SJCRH30 (cell line): ENCODE results near the gene PAK1. TPM values are rescaled to one million over a fixed set of nuclear protein-coding genes. Genes with fewer than 3 reads are reported as not detected.

Experiments
- DNase-seq, 2 experiments: peaks; one replicate each; pipeline ENCODE4 v3.0.0-alpha.2; 2015 to 2020
- H3K27ac ChIP-seq: fragments of 250-450 bp; sonication (Bioruptor Pico); 2 replicates; pipeline ENCODE4 v1.5.1; 2020; ENCODE audit warnings: mild to moderate bottlenecking, moderate library complexity
- H3K27me3 ChIP-seq: fragments of 250-450 bp; sonication (Bioruptor Pico); 2 replicates; pipeline ENCODE4 v1.5.1; 2020; ENCODE audit warnings: mild to moderate bottlenecking, moderate library complexity
- H3K36me3 ChIP-seq: fragments of 250-450 bp; sonication (Bioruptor Pico); 2 replicates; pipeline ENCODE4 v1.5.1; 2020; ENCODE audit warnings: mild to moderate bottlenecking, moderate library complexity
- H3K4me1 ChIP-seq: fragments of 250-450 bp; sonication (Bioruptor Pico); 2 replicates; pipeline ENCODE4 v1.5.1; 2020; ENCODE audit warnings: mild to moderate bottlenecking, moderate library complexity
- H3K4me3 ChIP-seq: fragments of 250-450 bp; sonication (Bioruptor Pico); 2 replicates; pipeline ENCODE4 v1.5.1; 2020; ENCODE audit warnings: mild to moderate bottlenecking, moderate library complexity
- H3K9me3 ChIP-seq: fragments of 250-450 bp; sonication (Bioruptor Pico); replicated peaks from 2 replicates; pipeline ENCODE4 v1.5.1; 2020; ENCODE audit warnings: mild to moderate bottlenecking, moderate library complexity
- total RNA-seq: library from RNA; depleted of rRNA; stranded (reverse); fragments of >200 nt; shearing (Covaris generic); gene quantifications from 2 replicates; pipeline ENCODE4 v1.2.3, GENCODE V29; 2014

PAK1 gene
- total RNA-seq, 1 experiment from 2014 or later = 28.7 TPM

GRCh38 chr11:77467233-77467632 lies 6.7 kb downstream of the PAK1 start:
- H3K27ac ChIP-seq = no peak overlapping the region
- DNase-seq = no peak
- no peaks in the 10 kb centered on the region for H3K27me3 ChIP-seq
- no peaks in the 10 kb centered on the region for H3K36me3 ChIP-seq
- no peaks in the 10 kb centered on the region for H3K9me3 ChIP-seq
- no peak overlapping the region for H3K4me3 ChIP-seq
- H3K4me1 ChIP-seq = no peaks in the 10 kb centered on the region

DNA sequence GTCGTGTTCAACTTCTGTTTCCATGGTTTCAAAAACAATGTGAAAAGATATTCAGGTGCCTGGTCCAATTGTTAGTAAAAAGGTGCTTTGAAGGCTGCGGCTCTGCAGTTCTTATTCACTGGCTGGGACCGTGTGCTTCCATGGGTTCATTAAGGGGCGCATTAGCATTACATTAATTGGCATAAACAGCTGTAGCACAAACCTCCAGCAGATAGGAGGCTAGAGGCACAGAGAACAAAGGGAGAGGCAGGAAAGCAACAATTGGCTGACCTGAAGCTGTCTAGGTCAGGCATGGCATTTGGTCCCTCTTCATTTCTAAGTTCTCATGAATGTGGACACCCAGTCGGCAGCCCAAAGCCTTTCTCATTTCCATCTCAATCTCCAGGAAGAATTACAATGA lies 16.6 kb downstream of the PAK1 start:
- H3K9me3 ChIP-seq = no peaks in the 10 kb centered on the region
- DNase-seq = peak; percentile 63 to 83
- H3K27me3 ChIP-seq = no peaks in the 10 kb centered on the region
- no peak overlapping the region for H3K4me3 ChIP-seq
- no peaks in the 10 kb centered on the region for H3K36me3 ChIP-seq
- peak overlapping the region; percentile 59 for H3K27ac ChIP-seq
- peaks cover 12% of the 10 kb centered on the region for H3K4me1 ChIP-seq

DNA sequence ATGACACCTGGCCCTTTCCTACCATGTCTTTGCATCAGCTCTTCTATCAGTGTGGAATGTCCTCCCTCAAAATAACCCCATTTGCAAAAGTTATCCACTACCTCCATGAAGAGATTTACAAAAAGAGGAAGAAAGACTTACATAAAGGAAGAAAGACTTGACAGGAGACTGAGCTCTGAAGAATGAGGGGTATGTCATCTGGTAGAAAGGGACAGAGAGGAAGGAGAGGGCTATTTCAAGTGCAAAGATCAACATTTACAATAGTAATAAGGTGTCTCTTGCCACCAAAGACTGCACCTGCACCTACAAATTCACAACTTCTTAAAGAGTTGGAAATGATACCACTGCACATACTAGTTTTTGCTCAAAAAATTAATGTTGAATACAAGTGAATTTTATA lies 18.2 kb downstream of the PAK1 start:
- H3K9me3 ChIP-seq = no peaks in the 10 kb centered on the region
- no peak for DNase-seq
- H3K27me3 ChIP-seq = no peaks in the 10 kb centered on the region
- H3K36me3 ChIP-seq = no peaks in the 10 kb centered on the region
- no peak overlapping the region for H3K27ac ChIP-seq
- H3K4me3 ChIP-seq = no peak overlapping the region
- peaks cover 12% of the 10 kb centered on the region for H3K4me1 ChIP-seq

GRCh38 chr11:77454867-77455655 lies 18.8 kb downstream of the PAK1 start:
- no peaks in the 10 kb centered on the region for H3K36me3 ChIP-seq
- H3K4me3 ChIP-seq = no peak overlapping the region
- H3K27me3 ChIP-seq = no peaks in the 10 kb centered on the region
- no peaks in the 10 kb centered on the region for H3K9me3 ChIP-seq
- DNase-seq = no peak
- no peak overlapping the region for H3K27ac ChIP-seq
- H3K4me1 ChIP-seq = peaks cover 12% of the 10 kb centered on the region

DNA sequence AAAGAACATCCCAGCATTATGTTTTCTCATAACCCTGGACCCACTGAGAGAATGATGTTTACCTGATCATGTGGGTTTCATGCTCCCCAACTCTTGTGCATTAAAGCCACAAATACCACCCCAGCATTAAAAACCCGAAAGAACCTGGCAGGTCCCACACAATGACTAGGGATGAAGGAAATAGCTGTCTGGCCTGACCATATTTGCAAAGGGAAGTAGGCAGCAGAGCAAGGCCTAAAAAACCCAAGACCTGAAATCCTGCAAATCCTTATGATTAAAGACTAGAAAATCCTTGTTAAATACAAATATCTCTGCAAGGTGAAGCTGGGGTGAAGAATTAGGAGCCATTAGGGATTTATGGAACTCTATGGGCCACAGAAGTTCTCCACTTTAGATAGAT lies 23.7 kb downstream of the PAK1 start:
- no peak overlapping the region for H3K27ac ChIP-seq
- H3K4me1 ChIP-seq = no peaks in the 10 kb centered on the region
- no peak overlapping the region for H3K4me3 ChIP-seq
- H3K27me3 ChIP-seq = no peaks in the 10 kb centered on the region
- DNase-seq = no peak
- H3K9me3 ChIP-seq = no peaks in the 10 kb centered on the region
- no peaks in the 10 kb centered on the region for H3K36me3 ChIP-seq

DNA sequence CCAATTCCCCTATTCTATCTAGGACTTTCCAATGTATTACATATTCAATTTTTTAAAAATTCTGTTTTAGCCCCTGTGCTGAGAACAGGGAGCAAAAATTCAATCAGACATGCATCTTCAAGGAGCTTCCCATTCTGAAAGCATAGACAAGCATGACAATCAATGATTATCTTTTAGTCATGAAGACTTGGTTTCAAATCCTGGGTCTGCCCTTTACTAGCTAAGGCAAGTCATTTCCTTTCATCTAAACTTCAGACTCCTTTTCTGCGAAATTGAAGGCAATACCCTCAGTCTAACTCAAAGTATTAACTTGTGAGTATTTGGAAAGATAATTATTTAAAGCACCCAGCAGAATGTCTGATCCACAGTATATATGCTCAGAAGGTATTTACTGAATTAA lies 24.1 kb downstream of the PAK1 start:
- Histone ChIP-seq H3K27me3 (no peaks in the 10 kb centered on the region), H3K36me3 (no peaks in the 10 kb centered on the region), H3K4me1 (no peaks in the 10 kb centered on the region), H3K4me3 (no peak overlapping the region), H3K9me3 (no peaks in the 10 kb centered on the region), H3K27ac (no peak overlapping the region)
- DNase-seq = no peak

DNA sequence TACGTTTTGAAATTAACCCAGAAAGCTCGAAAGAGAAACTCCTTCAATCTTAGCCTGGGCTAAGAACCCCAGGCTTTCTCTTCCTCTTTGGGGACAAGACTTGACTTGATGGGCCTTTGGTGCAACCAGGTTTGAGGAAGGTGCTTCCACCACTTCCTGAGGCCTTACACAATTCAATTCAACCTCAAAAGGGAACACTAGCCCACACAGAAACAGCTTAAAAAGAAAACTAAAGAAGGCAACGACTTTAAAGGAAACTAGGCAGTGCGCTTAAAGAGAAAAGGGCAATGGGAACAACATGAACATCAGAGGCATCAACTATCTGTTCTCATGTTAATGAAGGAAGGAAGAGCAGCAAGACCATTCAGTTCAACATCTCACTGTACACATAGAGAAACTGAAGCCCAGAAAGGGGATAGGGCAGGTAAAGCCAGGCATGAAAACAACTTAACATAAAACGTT lies 24.8 kb downstream of the PAK1 start:
- Histone ChIP-seq H3K9me3 (no peaks in the 10 kb centered on the region), H3K27me3 (no peaks in the 10 kb centered on the region), H3K27ac (no peak overlapping the region), H3K4me3 (no peak overlapping the region), H3K4me1 (no peaks in the 10 kb centered on the region), H3K36me3 (no peaks in the 10 kb centered on the region)
- DNase-seq = no peak

DNA sequence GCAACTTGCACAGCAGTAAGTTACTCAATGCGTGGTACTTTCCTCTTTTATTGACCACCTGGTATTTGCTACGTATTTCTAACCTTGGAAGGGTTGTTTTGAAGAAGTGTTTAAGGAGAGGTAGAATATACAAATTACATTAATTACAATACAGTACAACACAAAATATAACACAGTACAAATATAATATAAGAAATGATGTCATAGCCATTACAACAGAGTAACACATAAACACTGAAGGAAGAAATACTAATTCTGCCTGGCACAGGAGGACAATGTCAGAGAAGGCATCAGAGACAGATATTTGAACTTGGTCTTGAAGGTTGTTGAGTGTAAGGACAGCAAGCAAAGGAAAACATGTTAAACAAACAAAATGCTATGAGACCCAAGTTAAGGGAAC lies 25.6 kb downstream of the PAK1 start:
- no peak for DNase-seq
- Histone ChIP-seq H3K27ac (no peak overlapping the region), H3K4me3 (no peak overlapping the region), H3K27me3 (no peaks in the 10 kb centered on the region), H3K4me1 (no peaks in the 10 kb centered on the region), H3K36me3 (no peaks in the 10 kb centered on the region), H3K9me3 (no peaks in the 10 kb centered on the region)

GRCh38 chr11:77446911-77447629 lies 26.8 kb downstream of the PAK1 start:
- no peaks in the 10 kb centered on the region for H3K36me3 ChIP-seq
- H3K27me3 ChIP-seq = no peaks in the 10 kb centered on the region
- no peak overlapping the region for H3K4me3 ChIP-seq
- H3K27ac ChIP-seq = no peak overlapping the region
- no peak for DNase-seq
- no peaks in the 10 kb centered on the region for H3K4me1 ChIP-seq
- H3K9me3 ChIP-seq = no peaks in the 10 kb centered on the region

GRCh38 chr11:77444261-77444660 lies 29.6 kb downstream of the PAK1 start:
- no peak for DNase-seq
- H3K4me1 ChIP-seq = no peaks in the 10 kb centered on the region
- H3K27ac ChIP-seq = no peak overlapping the region
- H3K4me3 ChIP-seq = no peak overlapping the region
- H3K36me3 ChIP-seq = no peaks in the 10 kb centered on the region
- no peaks in the 10 kb centered on the region for H3K27me3 ChIP-seq
- no peaks in the 10 kb centered on the region for H3K9me3 ChIP-seq

DNA sequence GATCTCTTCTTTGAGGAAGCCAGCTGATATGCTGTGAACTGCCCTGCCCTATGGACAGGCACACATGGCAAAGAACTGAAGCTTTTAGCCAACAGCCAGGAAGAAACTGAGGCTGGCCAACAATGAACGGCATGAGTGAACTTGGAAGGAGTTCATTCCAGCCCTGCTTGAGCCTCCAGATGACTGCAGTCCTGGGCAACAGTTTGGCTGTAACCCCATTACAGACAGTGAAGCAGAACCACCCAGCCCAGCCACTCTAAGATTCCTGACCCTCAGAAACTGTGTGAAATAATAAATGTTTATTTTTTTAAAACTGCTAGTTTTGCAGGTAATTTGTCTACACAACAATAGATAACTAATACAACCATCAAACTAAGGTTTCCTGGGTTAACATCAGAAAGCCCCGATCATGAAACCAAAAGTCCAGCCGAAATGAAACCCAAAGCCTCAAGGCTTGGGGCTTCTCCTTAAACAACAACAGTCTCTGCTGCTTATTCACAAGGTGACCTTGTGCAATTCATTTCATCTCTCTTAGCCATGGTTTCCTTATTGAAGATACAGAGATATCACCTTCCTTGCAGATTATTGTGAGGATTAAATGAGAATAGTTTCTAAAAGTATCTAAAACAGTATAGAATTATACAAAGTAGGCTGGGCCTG lies 31.4 kb downstream of the PAK1 start:
- Histone ChIP-seq H3K36me3 (no peaks in the 10 kb centered on the region), H3K4me3 (no peak overlapping the region), H3K27me3 (no peaks in the 10 kb centered on the region), H3K4me1 (no peaks in the 10 kb centered on the region), H3K9me3 (no peaks in the 10 kb centered on the region), H3K27ac (no peak overlapping the region)
- no peak for DNase-seq

DNA sequence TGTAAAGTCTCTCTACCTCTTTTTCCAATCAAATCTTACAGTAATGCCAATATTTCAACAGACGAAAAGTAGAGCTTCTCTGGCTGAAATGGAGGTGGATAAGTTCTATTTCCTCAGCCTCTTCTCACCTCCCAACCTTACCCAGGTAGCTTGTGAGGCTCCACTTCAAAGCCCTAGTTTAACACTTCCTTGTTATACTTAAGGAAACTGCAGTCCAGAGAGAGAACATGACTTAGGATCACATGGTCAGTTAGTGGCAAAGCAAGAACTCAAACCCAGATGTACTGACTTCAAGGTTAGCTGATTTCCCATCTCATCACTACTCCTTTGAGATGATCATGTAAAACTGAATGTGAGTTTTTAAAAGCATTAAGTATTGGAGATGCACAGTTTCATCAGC lies 32.5 kb downstream of the PAK1 start:
- no peaks in the 10 kb centered on the region for H3K9me3 ChIP-seq
- H3K4me3 ChIP-seq = no peak overlapping the region
- peaks cover 5% of the 10 kb centered on the region for H3K4me1 ChIP-seq
- H3K36me3 ChIP-seq = no peaks in the 10 kb centered on the region
- DNase-seq = no peak
- H3K27ac ChIP-seq = no peak overlapping the region
- H3K27me3 ChIP-seq = no peaks in the 10 kb centered on the region

GRCh38 chr11:77440678-77441077 lies 33.2 kb downstream of the PAK1 start:
- Histone ChIP-seq H3K4me1 (peaks cover 11% of the 10 kb centered on the region), H3K9me3 (no peaks in the 10 kb centered on the region), H3K4me3 (no peak overlapping the region), H3K36me3 (no peaks in the 10 kb centered on the region), H3K27ac (no peak overlapping the region), H3K27me3 (no peaks in the 10 kb centered on the region)
- DNase-seq = no peak

- Histone ChIP-seq H3K36me3 (no peaks in the 10 kb centered on the region), H3K9me3 (no peaks in the 10 kb centered on the region), H3K4me3 (no peak overlapping the region), H3K27ac (no peak overlapping the region), H3K27me3 (no peaks in the 10 kb centered on the region), H3K4me1 (peaks cover 12% of the 10 kb centered on the region)
- no peak for DNase-seq
Observed at GRCh38 chr11:77438487-77438886, 35.4 kb downstream of the PAK1 start.

DNA sequence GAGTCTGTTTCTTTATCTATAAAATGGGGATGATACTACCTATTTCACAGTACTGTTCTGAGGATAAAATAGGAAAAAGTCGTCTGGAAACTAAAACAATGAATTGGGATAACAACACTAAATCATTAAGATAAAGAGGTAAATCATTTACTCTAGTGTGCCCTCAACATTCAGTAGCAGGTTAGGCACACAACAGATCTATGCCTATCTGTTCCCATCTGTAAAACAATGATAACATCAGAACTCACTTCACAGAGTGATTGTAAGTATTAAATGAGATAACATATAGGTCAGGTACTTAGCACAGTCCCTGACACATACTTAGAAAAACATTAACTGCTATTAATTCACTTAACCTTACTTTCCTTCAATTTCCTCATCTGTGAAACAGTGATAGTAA lies 36.9 kb downstream of the PAK1 start:
- Histone ChIP-seq H3K27me3 (no peaks in the 10 kb centered on the region), H3K27ac (no peak overlapping the region), H3K36me3 (no peaks in the 10 kb centered on the region), H3K9me3 (no peaks in the 10 kb centered on the region), H3K4me3 (no peak overlapping the region), H3K4me1 (peaks cover 12% of the 10 kb centered on the region)
- no peak for DNase-seq
